Peyer's patch (tissue), 4 donors: ENCODE measurements around the gene JUP.

Experiments
- CTCF ChIP-seq, 6 experiments: fragments of 450-650 bp in 4 of 6; fragments of 200-600 bp in 2 of 6; sonication (generic) in 1 of 6; IDR thresholded peaks; one replicate each; pipeline ENCODE4 v1.5.1; 2017 to 2019; ENCODE audit warnings: antibody characterized with exemption in 6 of 6, mild to moderate bottlenecking in 3 of 6, moderate library complexity in 1 of 6
- POLR2A ChIP-seq, 2 donors: fragments of 450-650 bp; IDR thresholded peaks; one replicate each; pipeline ENCODE4 v1.5.1; 2017; ENCODE audit warnings: antibody characterized with exemption in 2 of 2, mild to moderate bottlenecking in 2 of 2, moderate library complexity in 2 of 2

- TF ChIP-seq CTCF (IDR thresholded peaks at IDR 0.05) (no peak), POLR2A (IDR thresholded peaks at IDR 0.05) (peak; percentile 44 to 85)
Observed at GRCh38 chr17:41792845-41793783, 6.6 kb upstream of the JUP start.
